Activated naive CD4-positive, alpha-beta T cell treated with anti-CD3 and anti-CD28 coated beads, Interleukin-2, amount 10 ng/mL, durations not matched to agents 7 days and 5 days (primary cell): ENCODE results near the gene IKBKE.
A peak's percentile ranks its signal among the peaks of the same experiment; 100 is the strongest.
"Not testable (repeated sequence)": the region's sequence is repeated elsewhere in the genome, so short reads cannot be mapped to it uniquely, and the experiment has no call there.

Source experiments
- CTCF ChIA-PET: fragments of 350-600 bp; sonication (Branson Sonifier 250); formaldehyde crosslinking; loops from one replicate; lab custom pipeline; 2021; ENCODE audit warnings: antibody characterized with exemption; lab: Charles Lee
- DNase-seq: peaks from one replicate; pipeline ENCODE4 v3.0.0-alpha.2; 2020
- H3K27ac Mint-ChIP-seq: one replicate; pipeline ENCODE4 v1.8.0; 2021; ENCODE audit warnings: mild to moderate bottlenecking, moderate library complexity, mixed read lengths
- H3K27me3 Mint-ChIP-seq: one replicate; pipeline ENCODE4 v1.8.0; 2021; ENCODE audit warnings: mild to moderate bottlenecking, mixed read lengths
- H3K36me3 Mint-ChIP-seq: one replicate; pipeline ENCODE4 v1.8.0; 2021; ENCODE audit warnings: mixed read lengths
- H3K4me1 Mint-ChIP-seq: one replicate; pipeline ENCODE4 v1.8.0; 2021; ENCODE audit warnings: mixed read lengths
- H3K4me3 Mint-ChIP-seq: one replicate; pipeline ENCODE4 v1.8.0; 2021; ENCODE audit warnings: mild to moderate bottlenecking, moderate library complexity, mixed read lengths
- H3K9me3 Mint-ChIP-seq: one replicate; pipeline ENCODE4 v1.8.0; 2021; ENCODE audit warnings: mixed read lengths

The IKBKE gene

GRCh38 chr1:206472024-206472423 is 1.7 kb downstream of the IKBKE start:
- peaks cover 53% of the 10 kb centered on the region for H3K36me3 Mint-ChIP-seq
- H3K27me3 Mint-ChIP-seq = no peaks in the 10 kb centered on the region
- no peaks in the 10 kb centered on the region for H3K9me3 Mint-ChIP-seq
- peak overlapping the region; percentile 85 for H3K27ac Mint-ChIP-seq
- peaks cover 72% of the 10 kb centered on the region for H3K4me1 Mint-ChIP-seq
- CTCF ChIA-PET = interaction anchor here (1.1 to 5.7 kb wide), 7 partner anchors 7 to 187 kb away, joined by 3 to 43 read pairs (median 12); partner anchors contain the start of gene EIF2D
- peak overlapping the region; percentile 72 for H3K4me3 Mint-ChIP-seq
- DNase-seq = no peak

GRCh38 chr1:206472454-206472853 is 2.2 kb downstream of the IKBKE start:
- H3K9me3 Mint-ChIP-seq = no peaks in the 10 kb centered on the region
- peak overlapping the region; percentile 72 for H3K4me3 Mint-ChIP-seq
- H3K4me1 Mint-ChIP-seq = peaks cover 70% of the 10 kb centered on the region
- H3K27me3 Mint-ChIP-seq = no peaks in the 10 kb centered on the region
- peaks cover 57% of the 10 kb centered on the region for H3K36me3 Mint-ChIP-seq
- peak; percentile 48 for DNase-seq
- CTCF ChIA-PET = interaction anchor here (1.1 to 5.7 kb wide), 3 partner anchors 11 to 140 kb away, joined by 3 to 43 read pairs (median 3); partner anchors contain the start of gene EIF2D
- H3K27ac Mint-ChIP-seq = peak overlapping the region; percentile 85

GRCh38 chr1:206472886-206473285 is 2.6 kb downstream of the IKBKE start:
- H3K36me3 Mint-ChIP-seq = peaks cover 57% of the 10 kb centered on the region

GRCh38 chr1:206476058-206476457 is 5.8 kb downstream of the IKBKE start:
- H3K27ac Mint-ChIP-seq = no peak overlapping the region
- H3K4me3 Mint-ChIP-seq = no peak overlapping the region
- peaks cover 77% of the 10 kb centered on the region for H3K36me3 Mint-ChIP-seq
- peaks cover 47% of the 10 kb centered on the region for H3K4me1 Mint-ChIP-seq
- H3K9me3 Mint-ChIP-seq = no peaks in the 10 kb centered on the region
- no peaks in the 10 kb centered on the region for H3K27me3 Mint-ChIP-seq
- no peak for DNase-seq
- CTCF ChIA-PET = interaction anchor here (0.7 kb wide), 1 partner anchor 188 kb away, joined by 3 read pairs; no protein-coding TSS in a partner anchor

More at GRCh38 chr1:206472886-206473285, 2.6 kb downstream of the IKBKE start:
- peak overlapping the region; percentile 72 for H3K4me3 Mint-ChIP-seq
- H3K27me3 Mint-ChIP-seq = no peaks in the 10 kb centered on the region
- no peak for DNase-seq
- H3K9me3 Mint-ChIP-seq = no peaks in the 10 kb centered on the region
- CTCF ChIA-PET = interaction anchor here (1.0 to 5.7 kb wide), 3 partner anchors 9 to 139 kb away, joined by 3 to 43 read pairs (median 3); partner anchors contain the start of gene EIF2D
- peaks cover 66% of the 10 kb centered on the region for H3K4me1 Mint-ChIP-seq
- H3K27ac Mint-ChIP-seq = peak overlapping the region; percentile 85

- CTCF ChIA-PET = interaction anchor here (0.7 to 3.7 kb wide), 4 partner anchors 11 to 188 kb away, joined by 3 to 31 read pairs (median 16); no protein-coding TSS in a partner anchor
- Mint-ChIP-seq H3K4me3 (no peak overlapping the region), H3K36me3 (peaks cover 78% of the 10 kb centered on the region), H3K27me3 (no peaks in the 10 kb centered on the region), H3K9me3 (no peaks in the 10 kb centered on the region), H3K27ac (peak overlapping the region; percentile 26), H3K4me1 (peaks cover 42% of the 10 kb centered on the region)
- no peak for DNase-seq
Observed at GRCh38 chr1:206476591-206476990, 6.3 kb downstream of the IKBKE start.

- H3K27ac Mint-ChIP-seq = peak overlapping the region; percentile 12
- peaks cover 37% of the 10 kb centered on the region for H3K4me1 Mint-ChIP-seq
- DNase-seq = no peak
- CTCF ChIA-PET = interaction anchor here (0.6 to 5.1 kb wide), 6 partner anchors 11 to 187 kb away, joined by 3 to 58 read pairs (median 16); no protein-coding TSS in a partner anchor
- H3K27me3 Mint-ChIP-seq = no peaks in the 10 kb centered on the region
- no peaks in the 10 kb centered on the region for H3K9me3 Mint-ChIP-seq
- no peak overlapping the region for H3K4me3 Mint-ChIP-seq
- peaks cover 75% of the 10 kb centered on the region for H3K36me3 Mint-ChIP-seq
Observed at GRCh38 chr1:206477110-206477509, 6.8 kb downstream of the IKBKE start.

- no peak for DNase-seq
- CTCF ChIA-PET = interaction anchor here (0.6 to 5.1 kb wide), 7 partner anchors 12 to 187 kb away, joined by 3 to 58 read pairs (median 6); no protein-coding TSS in a partner anchor
- Mint-ChIP-seq H3K4me1 (peaks cover 30% of the 10 kb centered on the region), H3K36me3 (peaks cover 75% of the 10 kb centered on the region), H3K4me3 (no peak overlapping the region), H3K9me3 (no peaks in the 10 kb centered on the region), H3K27ac (peak overlapping the region; percentile 12), H3K27me3 (no peaks in the 10 kb centered on the region)
Observed at GRCh38 chr1:206477581-206478380, 7.5 kb downstream of the IKBKE start.

- no peak overlapping the region for H3K27ac Mint-ChIP-seq
- peaks cover 22% of the 10 kb centered on the region for H3K4me1 Mint-ChIP-seq
- no peak overlapping the region for H3K4me3 Mint-ChIP-seq
- CTCF ChIA-PET = interaction anchor here (0.6 to 5.1 kb wide), 21 partner anchors 8 to 234 kb away, joined by 3 to 58 read pairs (median 6); partner anchors contain the start of genes EIF2D and IKBKE
- peaks cover 75% of the 10 kb centered on the region for H3K36me3 Mint-ChIP-seq
- DNase-seq = no peak
- no peaks in the 10 kb centered on the region for H3K27me3 Mint-ChIP-seq
- H3K9me3 Mint-ChIP-seq = no peaks in the 10 kb centered on the region
Observed at GRCh38 chr1:206478746-206479145, 8.5 kb downstream of the IKBKE start.

- CTCF ChIA-PET = interaction anchor here (0.6 to 5.1 kb wide), 27 partner anchors 9 to 233 kb away, joined by 3 to 58 read pairs (median 5); partner anchors contain the start of genes EIF2D, IKBKE and RASSF5
- Mint-ChIP-seq H3K36me3 (peaks cover 71% of the 10 kb centered on the region), H3K9me3 (no peaks in the 10 kb centered on the region), H3K4me3 (no peak overlapping the region), H3K4me1 (peaks cover 16% of the 10 kb centered on the region), H3K27ac (peak overlapping the region; percentile 58), H3K27me3 (no peaks in the 10 kb centered on the region)
- peak; percentile 79 for DNase-seq
Observed at GRCh38 chr1:206479183-206480125, 9.2 kb downstream of the IKBKE start.

- no peaks in the 10 kb centered on the region for H3K9me3 Mint-ChIP-seq
- H3K27me3 Mint-ChIP-seq = no peaks in the 10 kb centered on the region
- CTCF ChIA-PET = interaction anchor here (0.7 to 5.1 kb wide), 12 partner anchors 10 to 184 kb away, joined by 3 to 58 read pairs (median 7); partner anchors contain the start of genes EIF2D, IKBKE and RASSF5
- H3K27ac Mint-ChIP-seq = no peak overlapping the region
- no peak for DNase-seq
- peaks cover 11% of the 10 kb centered on the region for H3K4me1 Mint-ChIP-seq
- H3K4me3 Mint-ChIP-seq = no peak overlapping the region
- H3K36me3 Mint-ChIP-seq = peaks cover 73% of the 10 kb centered on the region
Observed at GRCh38 chr1:206480211-206480610, 9.9 kb downstream of the IKBKE start.

GRCh38 chr1:206482611-206483010 is 12.3 kb downstream of the IKBKE start:
- Mint-ChIP-seq H3K36me3 (peaks cover 63% of the 10 kb centered on the region), H3K27me3 (no peaks in the 10 kb centered on the region), H3K9me3 (no peaks in the 10 kb centered on the region), H3K27ac (no peak overlapping the region), H3K4me3 (no peak overlapping the region), H3K4me1 (peaks cover 7% of the 10 kb centered on the region)
- CTCF ChIA-PET = interaction anchor here (0.6 to 2.3 kb wide), 5 partner anchors 9 to 22 kb away, joined by 3 to 6 read pairs (median 3); no protein-coding TSS in a partner anchor
- no peak for DNase-seq

- not testable (repeated sequence) for H3K27ac Mint-ChIP-seq, DNase-seq, H3K4me3 Mint-ChIP-seq, H3K4me1 Mint-ChIP-seq, H3K27me3 Mint-ChIP-seq, H3K9me3 Mint-ChIP-seq
- CTCF ChIA-PET = interaction anchor here (1.0 to 2.3 kb wide), 3 partner anchors 10 to 176 kb away, joined by 3 to 6 read pairs (median 3); no protein-coding TSS in a partner anchor
- H3K36me3 Mint-ChIP-seq = peaks cover 63% of the 10 kb centered on the region
Observed at GRCh38 chr1:206483864-206484263, 13.6 kb downstream of the IKBKE start.

- H3K4me3 Mint-ChIP-seq = no peak overlapping the region
- H3K36me3 Mint-ChIP-seq = peaks cover 61% of the 10 kb centered on the region
- CTCF ChIA-PET = interaction anchor here (1.0 to 2.3 kb wide), 3 partner anchors 9 to 175 kb away, joined by 3 to 6 read pairs (median 3); no protein-coding TSS in a partner anchor
Observed at GRCh38 chr1:206484901-206485300, 14.6 kb downstream of the IKBKE start.

More at GRCh38 chr1:206484901-206485300, 14.6 kb downstream of the IKBKE start:
- H3K27me3 Mint-ChIP-seq = no peaks in the 10 kb centered on the region
- no peak for DNase-seq
- H3K9me3 Mint-ChIP-seq = no peaks in the 10 kb centered on the region
- no peaks in the 10 kb centered on the region for H3K4me1 Mint-ChIP-seq
- no peak overlapping the region for H3K27ac Mint-ChIP-seq
